ENCODE data around the gene ANKRD31.
"Not testable (repeated sequence)": the region's sequence is repeated elsewhere in the genome, so short reads cannot be mapped to it uniquely, and the experiment has no call there.

ANKRD31 gene

DNA sequence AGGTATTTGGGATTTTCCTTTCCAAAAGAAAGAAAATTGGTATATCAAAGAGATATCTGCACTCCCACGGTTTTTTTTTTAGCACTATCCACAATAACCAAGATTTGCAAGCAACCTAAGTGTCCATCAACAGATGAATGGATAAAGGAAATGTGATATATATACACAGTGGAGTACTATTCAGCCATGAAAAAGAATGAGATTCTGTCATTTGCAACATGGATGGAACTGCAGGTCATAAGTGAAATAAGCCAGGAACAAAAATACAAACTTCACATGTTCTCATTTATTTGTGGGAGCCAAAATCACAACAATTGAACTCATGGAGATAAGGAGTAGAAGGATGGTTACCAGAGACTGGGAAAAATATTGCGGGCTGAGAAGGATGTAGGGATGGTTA, 9.8 kb downstream of the ANKRD31 start:
- DNase-seq: no peak

DNA sequence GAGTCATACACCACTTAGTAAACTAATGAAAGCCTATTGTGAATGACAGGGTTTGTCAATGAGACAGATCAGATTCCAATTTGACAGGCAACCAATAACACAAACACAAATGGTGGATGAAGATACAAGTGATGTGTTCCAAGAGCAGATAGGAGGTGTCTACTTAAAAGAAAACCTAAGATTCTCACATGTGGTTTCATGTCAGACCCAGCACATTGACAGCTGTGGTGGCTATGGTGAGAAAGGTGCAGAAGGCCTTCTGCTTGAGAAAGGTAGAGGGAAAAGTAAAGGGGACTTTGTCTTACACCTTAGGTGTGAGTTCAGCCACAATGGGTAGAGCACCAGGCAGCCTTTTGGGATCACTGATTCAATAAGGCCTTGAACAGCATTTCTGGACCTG, 11.2 kb downstream of the ANKRD31 start:
- DNase-seq: no peak

DNA sequence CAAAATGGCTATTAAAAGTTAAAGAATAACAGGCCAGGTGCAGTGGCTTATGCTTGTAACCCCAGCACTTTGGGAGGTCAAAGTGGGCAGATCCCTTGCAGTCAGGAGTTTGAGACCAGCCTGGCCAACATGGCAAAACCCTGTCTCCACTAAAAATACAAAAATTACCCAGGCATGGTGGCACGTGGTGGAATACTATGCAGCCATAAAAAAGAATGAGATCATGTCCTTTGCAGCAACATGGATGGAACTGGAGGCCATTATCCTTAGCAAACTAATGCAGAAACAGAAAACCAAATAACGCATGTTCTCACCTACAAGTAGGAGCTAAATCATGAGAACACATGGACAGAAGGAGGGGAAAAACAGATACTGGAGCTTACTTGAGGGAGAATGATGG, 15.9 kb downstream of the ANKRD31 start:
- not testable (repeated sequence) for DNase-seq

DNA sequence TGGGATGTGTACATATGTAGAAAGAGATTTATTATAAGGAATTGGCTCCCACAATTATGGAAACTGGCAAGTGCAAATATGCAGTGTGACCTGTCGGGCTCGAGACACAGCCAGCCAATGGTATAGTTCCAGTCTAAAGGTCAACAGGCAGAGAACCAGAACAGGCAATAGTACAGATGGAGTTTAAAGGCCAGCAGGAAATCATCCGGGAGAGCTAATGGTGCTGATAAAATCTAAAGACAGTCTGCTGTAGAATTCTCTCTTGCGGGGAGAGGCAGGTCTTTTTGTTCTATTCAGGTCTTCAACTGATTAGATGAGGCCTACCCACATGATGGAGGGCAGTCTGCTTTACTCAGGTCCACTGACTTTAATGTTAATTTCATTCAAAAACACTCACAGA, 21.8 kb downstream of the ANKRD31 start:
- DNase-seq: no peak

DNA sequence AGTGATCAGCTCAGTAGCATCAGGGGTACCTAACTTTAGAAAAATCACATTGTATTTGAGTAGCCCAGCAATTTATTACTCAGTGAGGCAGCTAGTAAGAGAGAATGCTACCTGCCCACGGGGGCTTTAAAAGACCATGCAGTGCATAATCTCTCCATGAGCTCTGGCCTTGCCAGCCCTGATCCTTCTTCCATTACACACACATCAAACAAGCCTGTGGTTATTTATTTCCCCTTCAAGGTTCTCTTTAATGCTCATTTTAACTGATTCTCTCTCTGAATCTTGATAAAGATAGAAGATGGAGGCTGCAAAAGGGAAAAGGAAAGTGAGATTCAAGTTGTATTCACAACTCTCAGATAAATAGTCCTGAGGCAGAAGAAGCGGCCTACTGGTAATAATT, 22.3 kb downstream of the ANKRD31 start:
- DNase-seq: no peak

DNA sequence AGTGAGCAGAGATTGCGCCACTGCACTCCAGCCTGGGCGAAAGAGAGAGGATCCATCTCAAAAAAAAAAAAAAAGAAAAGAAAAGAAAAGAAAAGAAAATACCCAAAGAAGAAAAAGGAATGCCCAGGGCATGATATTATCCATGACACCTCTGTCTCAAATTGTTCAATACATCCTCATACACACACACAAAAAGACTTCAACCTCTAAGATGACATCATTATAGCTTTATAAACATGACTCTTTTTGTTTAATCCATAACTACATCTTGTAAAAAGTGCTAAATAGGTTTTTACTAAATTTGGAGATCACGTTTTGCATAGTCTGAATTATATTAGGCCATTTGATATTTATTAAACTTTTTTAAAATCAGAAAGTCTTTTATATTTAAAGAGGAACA, 33.1 kb downstream of the ANKRD31 start:
- no peak for DNase-seq

DNA sequence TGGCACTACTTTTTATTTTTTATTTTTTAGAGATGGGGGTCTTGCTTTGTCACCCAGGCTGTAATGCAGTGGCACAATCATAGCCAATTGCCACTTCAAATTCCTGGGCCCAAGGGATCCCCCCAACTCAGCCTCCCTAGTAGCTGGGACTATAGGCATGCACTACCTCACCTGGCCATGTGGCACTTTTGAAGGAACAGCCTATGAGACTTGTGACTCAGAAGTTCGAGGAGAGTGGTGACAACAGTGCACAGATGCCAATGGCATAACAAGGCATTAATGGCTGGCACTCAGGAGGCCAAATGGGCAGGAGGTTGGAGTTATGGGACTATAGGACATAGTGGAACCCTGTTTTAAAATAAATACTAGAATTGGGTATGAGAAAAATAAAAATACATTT, 33.7 kb downstream of the ANKRD31 start:
- DNase-seq: no peak

DNA sequence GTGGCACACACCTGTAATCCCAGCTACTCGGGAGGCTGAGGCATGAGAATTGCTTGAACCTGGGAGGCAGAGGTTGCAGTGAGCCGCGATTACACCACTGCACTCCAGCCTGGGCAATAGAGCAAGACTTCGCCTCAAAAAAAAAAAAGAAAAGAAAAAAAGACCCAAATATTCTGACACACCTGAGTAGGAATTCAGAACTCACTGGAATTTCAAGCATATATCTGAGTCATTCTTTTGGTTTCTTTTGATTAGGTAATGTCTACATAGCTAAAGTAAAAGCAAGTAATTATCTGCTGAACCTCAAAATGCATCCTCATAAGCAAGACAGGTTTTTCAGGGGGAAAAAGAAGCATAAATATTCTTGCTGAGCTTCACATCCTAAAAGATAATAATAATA, 35.9 kb downstream of the ANKRD31 start:
- DNase-seq: no peak

DNA sequence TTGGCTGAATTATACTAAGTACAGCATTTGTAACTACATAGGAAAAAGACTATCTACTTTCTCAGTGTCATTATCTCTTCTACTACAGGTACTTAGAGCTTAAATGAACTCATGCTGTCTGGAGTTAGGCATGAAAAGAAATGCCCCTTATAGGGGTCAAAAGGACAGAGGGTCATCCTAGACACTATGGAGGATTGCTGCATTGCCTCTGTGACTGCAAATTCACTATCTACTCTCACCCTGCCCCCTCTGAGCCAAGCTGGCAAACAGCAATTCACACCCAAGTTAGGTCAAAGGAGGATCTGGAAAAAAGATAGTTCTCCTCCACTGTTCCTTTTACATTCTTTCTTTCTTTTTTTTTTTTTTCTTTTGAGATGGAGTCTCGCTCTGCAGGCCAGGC, 36.7 kb downstream of the ANKRD31 start:
- DNase-seq: no peak

DNA sequence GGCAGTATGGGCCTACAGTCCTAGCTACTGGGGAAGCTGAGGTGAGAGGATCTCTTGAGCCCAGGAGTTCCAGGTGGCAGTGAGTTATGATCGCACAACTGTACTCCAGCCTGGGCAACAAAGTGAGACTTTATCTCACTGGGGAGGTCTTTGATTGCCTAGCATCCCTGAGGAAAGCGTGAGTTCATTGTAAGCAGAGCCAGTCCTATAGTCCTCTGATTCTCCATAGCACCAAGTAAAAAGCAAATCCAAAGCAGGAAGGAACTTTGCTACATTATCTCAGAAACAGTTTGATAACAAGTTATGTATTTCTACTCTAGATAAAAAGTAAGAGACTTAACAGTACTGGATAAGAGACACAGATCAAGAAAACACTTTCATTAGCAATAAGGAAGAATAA, 37.6 kb downstream of the ANKRD31 start:
- no peak for DNase-seq

DNA sequence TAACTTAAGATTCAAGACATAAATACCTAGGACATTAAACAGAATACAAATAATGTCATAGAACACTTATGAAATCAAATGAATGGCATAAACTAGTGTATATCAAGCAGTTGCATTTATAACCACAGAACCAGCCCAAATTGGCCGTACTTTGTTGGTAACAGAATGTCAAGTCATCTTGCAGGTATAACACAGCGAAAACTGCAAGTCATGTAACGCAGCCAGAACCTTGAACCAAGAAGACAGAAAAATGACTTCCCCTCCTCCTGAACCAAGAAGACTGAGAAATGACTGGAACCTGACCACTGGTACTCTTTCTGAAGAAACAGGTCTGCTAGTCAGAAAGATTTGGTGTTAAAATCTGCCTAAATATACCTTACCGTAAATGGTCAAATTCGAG, 38.9 kb downstream of the ANKRD31 start:
- DNase-seq: no peak

DNA sequence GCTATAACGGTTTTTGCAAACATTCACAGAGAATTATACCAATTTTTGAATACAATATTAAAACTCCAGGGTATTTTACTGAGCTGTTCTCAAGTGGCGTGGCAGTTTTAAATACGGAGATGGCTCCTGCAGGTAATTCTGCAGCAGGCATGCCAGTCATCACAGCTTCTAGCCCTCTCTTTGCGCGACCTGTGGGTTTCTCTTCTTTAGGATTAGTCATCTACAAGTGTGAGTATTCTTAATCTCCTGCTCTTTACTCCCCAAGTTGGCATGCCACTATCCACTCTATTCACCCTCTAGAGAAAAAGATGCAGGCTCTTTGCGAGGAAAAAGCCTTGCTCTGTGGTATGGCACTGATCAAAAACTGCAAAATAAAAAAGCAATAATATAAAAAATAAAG, 43.9 kb downstream of the ANKRD31 start:
- DNase-seq: peak; percentile 7 to 25

DNA sequence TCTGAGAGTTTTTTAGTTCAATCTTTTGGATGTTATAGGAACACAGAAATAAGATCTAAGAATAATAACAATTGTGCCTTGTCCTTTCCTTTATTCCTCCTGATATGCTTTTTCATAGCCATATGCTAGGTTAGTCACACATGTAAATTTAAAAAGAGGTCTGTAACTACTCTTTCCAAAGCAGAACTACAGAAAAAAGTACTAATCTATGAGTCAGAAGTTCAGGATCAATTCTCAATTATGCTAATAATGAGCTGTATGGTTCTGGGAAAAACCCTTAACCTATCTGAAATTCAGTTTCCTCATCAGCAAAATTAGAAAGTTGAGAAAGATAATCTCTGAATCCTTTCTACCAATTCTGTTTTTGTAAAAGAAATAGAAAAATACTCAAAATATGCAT, 44.4 kb downstream of the ANKRD31 start:
- no peak for DNase-seq

DNA sequence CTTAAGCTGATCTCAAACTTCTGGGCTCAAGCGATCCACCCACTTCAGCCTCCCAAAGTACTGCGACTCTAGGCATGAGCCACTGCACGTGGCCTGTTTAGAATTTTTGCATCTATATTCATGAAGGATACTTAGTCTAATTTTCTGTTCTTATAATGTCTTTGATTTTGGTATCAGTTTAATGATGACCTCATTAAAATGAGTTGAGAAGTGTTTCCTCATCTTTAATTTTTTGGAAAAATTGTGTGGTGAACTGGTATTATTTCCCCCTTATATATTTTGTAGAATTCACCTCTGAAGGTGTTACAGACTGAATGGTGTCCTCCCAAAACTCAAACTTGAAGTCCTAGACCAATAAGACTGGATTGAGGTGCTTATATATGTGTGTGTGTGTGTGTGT, 46.5 kb downstream of the ANKRD31 start:
- no peak for DNase-seq

DNA sequence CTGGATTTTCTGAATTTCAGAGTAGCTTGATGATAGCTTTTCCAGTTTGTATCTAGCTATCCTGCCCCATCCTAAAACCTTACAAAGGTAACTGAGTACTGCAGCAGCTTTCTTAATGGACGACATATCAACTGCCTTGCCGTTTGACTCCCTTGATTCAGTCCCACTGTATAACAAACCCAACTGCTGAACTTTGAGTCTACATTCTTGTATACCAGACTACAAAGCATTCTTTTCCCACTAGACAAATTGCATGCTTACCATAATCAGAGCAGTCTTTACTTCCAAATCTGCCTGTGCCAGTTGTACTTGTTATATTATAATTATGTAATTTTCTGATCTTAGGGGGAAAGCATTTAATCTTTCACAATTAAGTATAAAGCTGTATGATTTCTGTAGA, 47.3 kb downstream of the ANKRD31 start:
- no peak for DNase-seq

DNA sequence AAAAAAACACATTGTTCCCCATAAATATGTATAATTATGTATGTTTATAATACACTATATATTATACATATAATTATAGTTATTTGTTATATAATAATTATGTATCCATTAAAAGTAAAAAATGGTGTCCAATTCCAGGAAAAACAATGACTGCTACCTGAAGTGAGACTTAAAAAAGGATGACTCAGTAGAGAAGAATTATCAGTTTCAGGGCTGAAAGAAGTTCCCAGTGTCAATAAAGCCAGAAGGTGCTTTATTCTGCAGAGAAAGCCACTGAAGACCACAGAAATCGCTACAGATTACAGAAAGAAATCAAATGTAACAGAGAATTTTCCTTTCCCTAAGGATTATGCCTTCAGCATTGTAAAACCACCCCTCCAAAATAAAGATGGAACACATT, 50.9 kb downstream of the ANKRD31 start:
- no peak for DNase-seq

DNA sequence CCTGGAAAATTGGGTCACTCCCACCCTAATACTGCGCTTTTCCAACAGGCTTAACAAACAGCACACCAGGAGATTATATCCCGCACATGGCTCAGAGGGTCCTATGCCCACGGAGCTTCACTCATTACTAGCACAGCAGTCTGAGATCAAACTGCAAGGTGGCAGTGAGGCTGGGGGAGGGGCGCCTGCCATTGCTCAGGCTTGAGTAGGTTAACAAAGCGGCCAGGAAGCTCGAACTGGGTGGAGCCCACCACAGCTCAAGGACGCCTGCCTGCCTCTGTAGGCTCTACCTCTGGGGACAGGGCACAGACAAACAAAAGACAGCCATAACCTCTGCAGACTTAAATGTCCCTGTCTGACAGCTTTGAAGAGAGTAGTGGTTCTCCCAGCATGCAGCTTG, 60.7 kb downstream of the ANKRD31 start:
- not testable (repeated sequence) for DNase-seq

DNA sequence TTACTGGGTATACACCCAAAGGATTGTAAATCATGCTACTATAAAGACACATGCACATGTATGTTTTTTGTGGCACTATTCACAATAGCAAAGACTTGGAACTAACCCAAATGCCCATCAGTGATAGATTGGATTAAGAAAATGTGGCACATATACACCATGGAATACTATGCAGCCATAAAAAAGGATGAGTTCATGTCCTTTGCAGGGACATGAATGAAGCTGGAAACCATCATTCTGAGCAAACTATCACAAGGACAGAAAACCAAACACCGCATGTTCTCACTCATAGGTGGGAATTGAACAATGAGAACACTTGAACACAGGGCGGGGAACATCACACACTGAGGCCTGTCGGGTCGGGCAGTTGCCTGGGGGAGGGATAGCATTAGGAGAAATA, 61.8 kb downstream of the ANKRD31 start:
- DNase-seq: not testable (repeated sequence)

DNA sequence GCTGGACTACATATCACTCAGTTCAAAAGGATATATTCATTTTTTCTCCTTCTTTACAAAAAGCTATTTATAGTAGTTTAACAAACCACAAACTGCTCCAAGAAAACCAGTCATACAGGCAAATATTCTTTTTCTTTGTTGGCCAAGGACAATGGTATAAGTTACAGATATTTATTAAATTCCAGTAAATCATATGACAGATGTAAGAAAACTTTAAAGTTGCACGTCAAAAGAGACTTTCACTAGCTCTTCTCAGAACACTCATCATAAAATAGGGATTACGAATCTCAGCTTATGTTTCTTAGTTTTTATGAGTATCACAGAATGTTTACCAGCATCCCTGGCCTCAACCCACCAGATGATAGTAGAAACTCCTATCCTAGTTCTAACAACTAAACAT, 67.2 kb downstream of the ANKRD31 start:
- DNase-seq: no peak

DNA sequence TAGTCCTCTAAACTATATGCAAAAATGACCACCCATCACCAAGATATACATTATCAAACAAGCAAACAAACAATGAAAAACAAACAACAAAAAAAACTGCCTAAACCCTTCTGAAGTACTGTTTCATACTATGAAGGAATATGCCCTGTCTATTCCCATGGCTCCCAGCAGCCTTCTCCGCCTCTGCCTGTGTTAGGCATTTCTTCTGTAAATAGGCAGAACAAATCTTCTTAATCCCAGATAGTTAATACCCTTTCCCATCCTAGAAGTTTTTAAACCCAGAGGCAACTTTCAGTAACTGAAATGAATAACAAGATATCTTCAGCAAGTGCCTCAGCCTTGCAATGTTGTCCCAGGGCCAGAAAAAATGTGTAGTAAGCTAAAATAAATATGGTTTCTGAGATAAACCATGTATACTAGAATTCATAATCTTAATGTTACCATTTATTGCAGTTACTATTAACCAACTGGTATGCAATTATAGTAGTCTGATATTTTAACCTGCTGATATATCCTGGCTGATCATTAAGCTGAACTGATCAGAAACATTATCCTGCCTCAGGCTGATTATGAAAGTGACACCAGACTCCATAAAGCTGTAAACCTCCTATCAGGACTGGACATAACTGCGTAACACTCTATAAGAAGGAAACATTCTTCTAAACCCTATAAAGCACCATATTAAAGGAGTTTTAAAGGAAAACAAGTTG, 68.5 kb downstream of the ANKRD31 start:
- no peak for DNase-seq

DNA sequence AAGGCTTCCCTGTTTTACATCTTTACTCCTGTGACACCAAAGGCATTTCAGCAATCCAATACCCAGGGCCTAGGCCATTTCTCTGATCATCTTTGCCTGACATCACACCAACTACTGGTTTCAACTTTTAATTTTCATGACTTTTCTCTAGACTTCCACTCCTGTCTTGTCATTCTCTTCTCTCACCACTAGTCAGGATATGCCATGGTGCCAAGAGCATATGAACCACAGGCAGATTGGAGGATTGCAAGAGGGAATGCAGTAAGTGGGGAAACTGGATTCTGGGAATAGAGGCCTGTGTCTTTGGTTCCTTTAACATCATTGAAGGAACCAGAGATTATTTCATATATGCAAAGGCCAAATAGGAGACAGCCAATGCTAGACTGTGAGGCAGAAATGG, 69.3 kb downstream of the ANKRD31 start:
- DNase-seq: no peak

DNA sequence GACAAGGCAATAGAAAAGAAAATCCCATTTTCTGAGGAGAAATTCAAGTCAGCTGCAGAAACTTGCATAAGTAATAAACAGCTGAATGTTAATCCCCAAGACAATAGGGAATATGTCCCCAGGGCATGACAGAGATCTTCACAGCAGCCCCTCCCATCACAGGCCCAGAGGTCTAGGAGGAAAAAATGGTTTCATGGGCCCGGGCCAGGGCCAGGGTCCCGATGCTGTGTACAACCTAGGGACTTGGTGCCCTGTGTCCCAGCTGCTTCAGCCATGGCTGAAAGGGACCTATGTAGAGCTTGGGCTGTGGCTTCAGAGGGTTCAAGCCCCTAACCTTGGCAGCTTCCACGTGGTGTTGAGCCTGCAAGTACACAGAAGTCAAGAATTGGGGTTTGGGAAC, 75.2 kb downstream of the ANKRD31 start:
- DNase-seq: not testable (repeated sequence)

DNA sequence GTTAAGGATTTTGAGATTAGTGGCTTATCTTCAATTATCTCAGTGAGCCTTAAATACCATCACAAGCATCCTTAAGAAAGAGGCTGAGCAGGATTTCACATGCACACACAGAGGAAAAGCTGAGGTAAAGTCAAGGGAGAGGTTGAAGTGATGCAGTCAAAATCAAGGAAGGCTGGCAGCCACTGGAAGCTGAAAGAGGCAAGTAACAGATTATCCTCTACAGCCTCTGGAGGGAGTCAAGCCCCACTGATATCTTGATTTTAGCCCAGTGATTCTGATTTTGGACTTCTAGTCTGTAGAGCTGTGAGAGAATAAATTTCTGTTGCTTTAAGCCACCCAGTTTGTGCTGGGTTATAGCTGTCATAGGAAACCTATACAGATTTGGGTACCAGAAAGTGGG, 80.1 kb downstream of the ANKRD31 start:
- no peak for DNase-seq

DNA sequence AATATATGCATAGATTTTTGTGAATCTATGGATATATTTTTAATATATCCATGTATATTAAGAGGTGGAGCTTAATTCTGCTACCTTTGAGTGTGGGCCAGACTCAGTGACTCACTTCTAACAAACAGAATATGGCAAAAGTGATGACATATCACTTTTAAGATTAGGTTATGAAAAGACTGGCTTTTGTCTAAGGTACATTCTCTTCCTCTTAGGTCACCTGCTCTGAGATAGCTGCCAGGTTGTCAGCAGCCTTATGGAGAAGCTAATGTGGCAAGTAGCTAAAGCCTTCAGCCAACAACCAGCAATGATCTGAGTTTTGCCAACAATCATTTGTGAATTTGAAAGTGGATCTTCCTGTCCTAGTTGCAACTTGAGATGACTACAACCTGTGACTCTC, 83.8 kb downstream of the ANKRD31 start:
- DNase-seq: no peak

DNA sequence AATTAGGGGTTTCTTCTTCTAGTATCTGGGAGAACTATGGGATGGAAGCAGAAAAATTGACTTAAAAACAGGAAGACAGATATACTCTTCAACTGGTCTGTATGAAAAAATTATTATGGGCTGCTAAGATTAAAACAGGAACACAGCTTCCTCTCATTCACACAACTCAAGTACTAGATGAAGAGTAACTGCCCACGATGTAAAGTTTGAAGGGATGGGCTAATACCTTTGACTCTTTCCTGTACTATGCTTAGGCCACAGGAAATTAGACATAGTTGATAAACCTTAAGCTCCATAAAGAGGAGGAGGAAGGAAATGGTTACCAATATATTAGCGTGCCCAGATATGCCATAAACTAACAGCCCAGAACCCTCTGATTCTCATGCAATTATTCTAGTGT, 88.6 kb downstream of the ANKRD31 start:
- DNase-seq: no peak
